HG03045 (cell line): Measurements from ENCODE around the gene ABHD6.
"Not testable (repeated sequence)": the region's sequence is repeated elsewhere in the genome, so short reads cannot be mapped to it uniquely, and the experiment has no call there.

Experiments used
- ATAC-seq: cut with Tn5 transposase; IDR thresholded peaks from one replicate; pipeline ENCODE4 v1.9.1; 2021; ENCODE audit warnings: mild to moderate bottlenecking, moderate library complexity; ENCODE audit not compliant: unreplicated experiment

The ABHD6 gene

DNA sequence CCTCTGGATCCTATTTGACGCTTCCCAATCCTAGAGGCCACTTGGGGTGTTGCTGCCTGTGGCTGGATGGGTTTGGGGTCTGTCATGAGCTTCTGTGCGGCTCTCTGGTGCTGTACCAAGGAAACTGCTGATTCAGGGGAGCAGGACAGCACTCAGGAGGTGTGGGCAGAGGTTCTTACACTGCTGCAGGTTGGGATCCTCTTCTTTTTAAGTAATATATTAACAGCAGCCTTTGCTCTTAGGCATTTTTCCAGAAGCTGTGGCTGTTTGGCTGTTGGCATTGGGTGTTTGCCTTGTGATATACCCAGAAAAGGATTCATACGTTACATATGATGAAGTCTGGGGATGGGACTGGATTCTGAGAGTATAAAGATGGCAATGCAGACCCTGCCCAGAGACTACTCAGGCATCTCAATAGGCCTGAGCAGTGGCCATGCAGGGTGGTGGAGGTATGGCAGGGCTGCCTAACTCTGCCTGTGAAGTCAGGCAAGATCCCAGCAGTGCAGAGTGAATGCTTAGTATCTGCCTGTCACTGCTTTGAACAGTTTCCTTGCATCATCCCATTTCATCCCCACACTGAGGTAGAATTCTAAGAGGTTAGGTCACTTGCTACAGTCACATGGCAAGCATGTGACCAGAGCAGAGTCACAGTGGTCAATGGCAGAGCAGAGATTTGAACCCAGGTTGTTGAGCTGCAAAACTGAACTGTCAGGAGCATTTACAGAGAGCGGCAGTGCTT lies 3.9 kb downstream of the ABHD6 start:
- ATAC-seq: no peak

DNA sequence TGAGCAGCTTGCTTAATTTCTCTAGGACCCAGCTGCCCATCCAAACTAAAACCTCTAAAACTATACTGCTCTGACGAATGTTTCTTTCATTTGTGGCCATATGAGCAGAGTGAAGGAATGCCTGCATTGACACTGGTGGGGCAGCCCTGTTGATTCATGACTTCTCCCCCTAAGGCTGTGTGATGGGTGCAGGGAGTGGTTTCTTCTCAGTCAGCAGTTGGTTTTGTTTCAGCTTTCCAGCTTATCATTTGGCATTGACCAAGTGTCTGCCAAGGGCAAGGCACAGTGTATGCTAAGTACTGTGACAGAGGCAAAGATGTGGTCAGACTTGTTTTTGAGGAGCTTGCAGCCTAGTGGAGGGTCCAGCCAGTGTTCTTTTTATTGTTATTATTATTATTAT lies 4.7 kb downstream of the ABHD6 start:
- ATAC-seq: no peak

DNA sequence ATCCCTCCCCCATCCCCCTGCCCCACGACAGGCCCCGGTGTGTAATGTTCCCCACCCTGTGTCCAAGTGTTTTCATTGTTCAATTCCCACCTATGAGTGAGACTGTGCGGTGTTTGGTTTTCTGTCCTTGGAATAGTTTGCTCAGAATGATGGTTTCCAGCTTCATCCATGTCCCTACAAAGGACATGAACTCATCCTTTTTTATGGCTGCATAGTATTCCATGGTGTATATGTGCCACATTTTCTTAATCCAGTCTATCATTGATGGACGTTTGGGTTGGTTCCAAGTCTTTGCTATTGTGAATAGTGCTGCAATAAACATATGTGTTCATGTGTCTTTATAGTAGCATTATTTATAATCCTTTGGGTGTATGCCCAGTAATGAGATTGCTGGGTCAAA lies 5.3 kb downstream of the ABHD6 start:
- not testable (repeated sequence) for ATAC-seq

DNA sequence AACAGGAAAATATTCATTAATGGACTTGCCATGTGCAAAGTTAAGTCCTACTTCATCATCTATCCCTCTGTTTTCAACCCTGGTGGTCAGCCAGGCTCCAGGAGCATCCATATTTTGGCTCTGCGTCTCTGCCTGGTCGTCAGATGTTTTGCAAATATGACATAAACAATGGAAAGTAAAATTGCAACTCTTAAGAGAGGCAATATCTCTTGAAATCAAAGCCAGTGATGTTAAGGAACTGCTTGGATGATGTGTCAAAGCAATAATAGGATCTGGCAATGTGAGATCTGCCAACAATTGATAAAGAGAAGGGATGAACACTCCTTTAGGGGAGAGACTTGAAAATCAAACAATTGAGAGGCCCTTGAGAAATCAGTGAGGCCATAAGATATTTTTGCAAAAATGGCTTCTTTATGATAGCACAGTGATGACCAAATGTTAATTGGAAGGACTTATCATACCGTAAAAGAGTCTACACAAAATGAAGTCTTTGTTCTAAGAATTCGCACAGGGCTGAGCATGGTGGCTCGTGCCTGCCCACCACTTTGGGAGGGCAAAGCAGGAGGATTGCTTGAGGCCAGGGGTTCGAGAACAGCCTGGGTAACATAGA lies 6.5 kb downstream of the ABHD6 start:
- no peak for ATAC-seq

DNA sequence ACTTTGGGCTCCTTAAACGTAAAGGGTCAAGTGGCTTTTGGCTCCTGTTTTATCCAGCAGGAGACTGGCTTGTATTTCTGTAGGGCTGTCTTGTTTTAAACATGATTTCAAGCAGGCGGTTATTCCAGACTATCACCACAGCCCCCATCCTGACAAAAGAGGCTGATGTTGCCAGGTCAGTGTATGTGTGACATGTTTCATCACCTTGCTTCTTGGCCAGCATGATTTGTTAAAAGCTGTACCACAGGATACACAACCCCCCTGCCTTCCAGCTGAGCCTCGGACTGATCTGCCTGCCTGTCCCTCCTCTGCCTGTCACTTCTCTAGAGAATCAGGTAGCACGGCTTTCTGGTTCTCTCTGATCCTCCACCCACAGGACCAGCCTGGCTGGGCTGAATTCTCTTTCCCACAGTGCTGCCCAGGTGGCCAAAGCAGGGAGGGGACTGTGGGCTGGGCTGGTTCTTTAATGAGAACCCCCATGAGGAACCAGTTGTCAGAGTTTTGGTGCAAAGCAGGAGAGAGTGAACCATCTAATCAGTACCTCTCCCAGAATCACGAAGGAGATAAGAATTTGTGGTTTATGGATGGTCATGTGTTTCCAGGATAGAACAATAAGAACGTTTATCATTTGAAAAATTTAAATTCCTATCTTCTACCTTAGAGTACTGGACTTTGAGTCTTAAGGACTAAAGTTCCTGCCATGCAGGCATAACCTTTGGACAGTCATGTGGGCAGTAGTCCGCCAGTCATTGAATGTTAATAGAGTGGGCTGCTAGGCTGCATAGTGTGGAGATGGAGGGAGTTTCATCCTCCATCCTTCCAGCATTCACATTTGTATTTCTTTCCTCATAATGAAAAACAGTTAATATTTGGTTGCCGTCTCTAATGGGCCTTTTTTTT lies 8.8 kb downstream of the ABHD6 start:
- ATAC-seq: no peak

DNA sequence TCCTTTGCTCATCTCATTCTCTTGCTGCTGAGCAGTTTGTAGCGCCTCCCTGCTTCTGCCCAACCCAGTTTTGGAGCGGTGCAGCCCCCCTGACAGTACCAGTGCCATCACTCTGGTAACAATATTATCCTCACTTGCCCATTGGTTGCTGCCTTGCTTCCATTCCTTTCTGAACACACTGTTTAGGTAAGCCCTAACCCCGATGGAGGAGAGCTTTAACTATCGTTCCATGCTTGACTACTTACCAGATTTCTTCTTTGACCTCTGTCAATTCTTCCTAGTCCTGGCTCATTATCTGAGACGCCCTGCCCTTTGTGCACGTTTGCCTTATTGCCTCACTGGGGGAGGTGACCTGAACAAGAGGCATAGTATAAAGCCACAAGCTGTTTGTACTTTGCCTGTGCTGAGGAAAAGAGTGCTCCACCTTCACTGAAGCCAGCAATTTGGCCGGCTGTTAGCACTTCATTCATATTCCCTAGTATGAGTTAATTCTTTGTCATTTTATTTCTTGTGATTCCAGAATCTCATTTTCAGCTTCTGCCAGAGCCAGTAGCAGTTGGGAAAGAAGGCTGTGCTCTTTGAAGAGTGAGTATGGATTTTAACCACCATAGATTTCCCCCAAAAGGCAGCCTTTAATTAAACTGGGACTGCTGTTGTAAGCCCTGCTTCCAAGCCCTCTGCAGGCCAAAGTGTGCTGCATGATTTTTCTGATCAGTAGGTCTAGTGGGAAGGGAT lies 11.9 kb downstream of the ABHD6 start:
- ATAC-seq: no peak

DNA sequence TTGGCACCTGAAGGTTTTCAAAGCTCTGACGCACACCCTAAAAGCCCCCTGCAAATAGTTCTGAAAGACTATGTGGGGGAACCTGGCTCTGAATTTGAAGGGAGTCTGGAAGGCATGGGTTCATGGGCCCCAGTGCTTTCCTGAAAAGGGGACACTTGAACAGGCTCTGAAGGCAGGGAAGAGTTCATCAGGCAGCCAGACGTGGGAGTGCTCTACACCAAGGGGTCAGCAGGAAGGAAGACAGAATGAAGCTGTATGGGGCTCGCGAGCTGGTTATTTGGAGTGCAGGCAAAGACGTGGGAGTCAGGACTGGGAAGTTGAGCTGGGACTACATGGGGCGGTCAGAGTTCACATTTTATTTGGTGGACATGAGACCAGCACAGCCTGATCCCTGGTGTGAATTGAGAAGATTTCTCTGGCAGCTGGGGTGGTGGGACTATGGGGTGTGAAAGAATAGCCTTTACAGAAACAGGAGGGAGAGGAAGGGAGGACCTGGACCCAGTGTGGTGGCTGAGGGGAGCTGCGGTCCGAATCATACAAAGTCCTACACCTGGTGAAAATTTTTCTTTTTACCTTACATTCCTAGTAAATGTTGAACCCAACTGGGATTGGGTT lies 12.6 kb downstream of the ABHD6 start:
- ATAC-seq: no peak

DNA sequence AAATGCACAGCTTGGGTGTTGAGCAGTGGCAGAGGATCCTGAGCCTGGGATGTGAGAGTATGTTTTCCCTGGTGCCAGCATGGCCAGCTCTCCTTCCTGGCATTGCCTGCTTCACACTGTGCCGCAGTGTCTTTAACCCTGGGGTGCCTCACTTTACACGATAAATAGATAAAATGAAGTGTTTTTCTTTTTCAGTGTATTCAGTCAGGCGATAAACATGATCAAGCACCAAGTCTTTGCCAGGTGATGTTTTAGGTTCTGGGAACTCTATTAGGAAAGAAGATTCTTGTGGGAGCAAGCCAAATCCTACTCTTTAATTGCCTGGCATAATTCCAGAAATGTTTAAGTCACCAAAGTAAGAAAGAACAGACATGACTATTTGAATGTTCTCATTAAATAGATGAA lies 14.0 kb downstream of the ABHD6 start:
- ATAC-seq: no peak

DNA sequence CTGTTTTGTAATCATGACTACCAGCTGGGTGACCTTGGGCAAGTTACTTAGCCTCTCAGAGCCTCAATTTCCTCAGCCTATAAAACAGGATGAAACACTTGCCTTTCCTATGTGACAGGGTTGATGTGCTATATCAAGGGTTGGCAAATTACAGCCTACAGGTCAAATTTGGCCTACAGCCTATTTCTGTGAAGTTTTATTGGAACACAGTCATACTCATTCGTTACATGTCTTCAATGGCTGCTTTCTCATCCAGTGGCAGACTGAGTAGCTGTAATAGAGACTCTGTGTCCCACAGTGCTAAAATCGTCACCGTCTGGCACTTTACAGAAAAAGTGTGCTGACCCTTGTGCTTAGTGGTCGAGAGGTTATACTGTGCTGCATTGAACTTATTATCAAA lies 16.6 kb downstream of the ABHD6 start:
- ATAC-seq: no peak

DNA sequence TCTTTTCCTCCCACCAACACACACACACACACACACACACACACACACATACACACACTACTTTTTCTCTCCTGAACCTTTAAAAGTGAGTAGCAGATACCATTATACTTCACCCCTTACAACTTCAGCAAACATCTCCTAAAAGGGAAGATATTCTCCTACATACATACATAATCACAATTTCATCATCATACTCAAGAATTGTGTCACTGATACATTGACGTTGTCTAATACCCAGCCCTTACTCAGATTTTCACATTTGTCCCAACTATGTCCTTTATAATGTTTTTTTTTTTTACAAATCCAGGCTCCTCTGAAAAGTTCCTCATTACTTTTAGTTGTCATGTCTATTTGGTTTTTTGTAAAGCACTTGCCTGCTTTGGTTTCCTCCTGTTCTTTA lies 18.5 kb downstream of the ABHD6 start:
- no peak for ATAC-seq

DNA sequence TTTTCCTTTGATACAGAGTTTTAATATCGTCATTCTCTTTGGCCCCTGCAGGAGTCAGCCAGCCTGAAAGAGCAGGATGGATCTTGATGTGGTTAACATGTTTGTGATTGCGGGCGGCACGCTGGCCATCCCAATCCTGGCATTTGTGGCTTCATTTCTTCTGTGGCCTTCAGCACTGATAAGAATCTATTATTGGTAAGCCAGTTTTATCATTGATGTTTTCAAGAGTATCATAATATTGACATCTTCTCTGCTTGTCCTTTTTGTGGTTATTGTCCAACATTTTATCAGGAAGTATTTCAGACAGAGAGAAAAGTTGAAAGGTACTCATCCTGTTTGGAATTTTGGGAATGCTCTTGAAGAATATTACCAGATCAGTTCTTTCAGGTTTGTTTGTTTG lies 18.9 kb downstream of the ABHD6 start:
- no peak for ATAC-seq

DNA sequence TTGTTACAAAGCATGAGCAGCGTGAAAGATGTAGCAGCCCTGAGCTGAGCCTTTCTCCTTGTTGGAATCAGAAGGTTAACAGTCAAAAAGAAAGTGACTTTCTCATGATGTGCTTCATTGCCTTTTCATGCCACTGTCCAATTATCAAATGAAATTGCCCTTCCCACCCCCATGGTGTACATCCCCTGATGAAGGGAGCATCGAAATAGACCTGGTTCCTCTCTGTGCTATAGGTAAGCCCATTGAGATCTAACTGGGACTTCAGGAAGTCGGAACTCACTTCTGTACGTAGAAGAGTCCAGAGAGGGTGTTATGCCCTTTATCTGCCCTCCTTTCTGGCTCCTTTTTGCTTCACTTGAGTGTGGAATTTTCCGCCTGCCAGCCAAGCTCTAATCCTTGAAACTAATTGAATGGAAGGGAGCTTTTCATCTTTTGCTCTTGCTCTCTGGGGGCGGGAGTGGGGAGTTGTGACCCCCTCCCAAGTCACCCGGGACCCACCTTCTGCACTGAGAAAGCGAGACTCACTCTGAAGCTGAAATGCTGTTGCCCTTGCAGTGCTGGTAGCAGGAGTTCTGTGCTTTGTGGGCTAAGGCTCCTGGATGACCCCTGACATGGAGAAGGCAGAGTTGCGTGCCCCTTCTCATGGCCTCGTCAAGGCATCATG lies 20.9 kb downstream of the ABHD6 start:
- no peak for ATAC-seq

DNA sequence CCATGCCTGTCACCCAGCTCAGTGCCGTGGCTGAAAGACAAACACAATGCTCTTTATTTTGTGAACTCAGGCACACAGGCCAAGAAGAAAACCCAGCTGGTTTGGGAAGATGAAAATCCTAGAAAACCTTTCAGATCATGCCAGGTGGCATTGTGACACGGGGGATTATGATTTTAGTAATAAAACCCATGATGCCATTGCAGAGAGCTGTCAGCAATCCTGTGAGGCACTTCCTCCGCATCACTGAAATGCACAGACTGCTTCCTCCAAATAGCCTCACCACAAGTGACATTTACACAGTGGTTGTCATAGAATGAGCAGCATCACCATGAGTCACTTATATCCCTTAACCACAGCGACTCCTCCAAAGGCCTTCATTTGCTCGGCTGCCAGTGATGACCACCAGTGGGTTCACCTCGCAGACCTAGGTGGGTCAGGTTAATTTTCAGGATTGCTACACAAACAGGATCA lies 22.7 kb downstream of the ABHD6 start:
- ATAC-seq: no peak

DNA sequence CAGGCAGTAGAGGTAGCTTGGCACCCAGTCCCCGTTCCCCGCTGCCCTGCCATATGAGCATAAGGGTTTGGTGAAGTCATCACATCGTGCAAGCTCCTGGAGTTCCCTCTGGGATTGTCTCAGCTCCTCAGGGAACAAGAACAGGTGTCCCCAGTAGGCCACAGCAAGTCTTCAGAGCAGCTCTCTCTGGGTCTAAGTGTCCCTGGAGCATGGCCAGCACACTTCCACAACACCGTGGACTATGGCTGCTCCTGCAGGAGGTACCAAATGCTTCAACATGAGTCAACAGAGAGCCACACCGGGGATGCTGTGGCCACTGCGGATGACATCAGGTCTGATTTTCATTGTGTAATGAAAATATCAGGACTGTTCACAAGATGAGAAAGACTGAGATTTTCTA lies 23.1 kb downstream of the ABHD6 start:
- ATAC-seq: no peak

DNA sequence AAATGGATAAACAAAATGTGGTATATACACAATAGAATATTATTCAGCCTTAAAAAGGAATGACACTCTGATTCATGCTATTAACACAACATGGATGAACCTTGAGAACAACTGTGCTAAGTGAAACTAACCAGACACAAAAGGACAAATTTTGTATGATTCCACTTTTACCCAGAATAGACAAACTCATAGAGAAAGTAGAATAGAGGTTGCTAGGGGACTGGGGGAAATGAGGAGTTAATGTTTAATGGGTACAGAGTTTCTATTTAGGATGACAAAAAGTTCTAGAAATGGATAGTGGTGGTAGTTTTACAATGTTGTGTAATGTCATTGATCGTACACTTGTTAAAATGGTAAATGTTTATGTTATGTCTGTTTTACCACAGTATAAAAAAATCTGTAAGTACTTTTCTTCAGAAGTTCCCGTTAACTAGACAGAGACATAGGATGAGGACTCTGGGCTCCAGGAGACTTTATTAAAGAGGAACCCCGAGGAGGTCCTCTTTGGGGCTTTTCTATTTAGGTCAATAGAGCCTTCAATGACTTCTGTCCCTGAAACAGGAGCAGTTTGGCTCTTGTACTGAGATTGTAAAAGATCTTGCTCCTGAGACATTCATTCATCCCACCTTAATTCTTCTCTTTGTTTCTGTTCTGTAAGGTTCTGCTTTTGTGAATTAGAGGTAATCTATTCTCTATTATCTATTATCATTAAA lies 24.5 kb downstream of the ABHD6 start:
- ATAC-seq: no peak

DNA sequence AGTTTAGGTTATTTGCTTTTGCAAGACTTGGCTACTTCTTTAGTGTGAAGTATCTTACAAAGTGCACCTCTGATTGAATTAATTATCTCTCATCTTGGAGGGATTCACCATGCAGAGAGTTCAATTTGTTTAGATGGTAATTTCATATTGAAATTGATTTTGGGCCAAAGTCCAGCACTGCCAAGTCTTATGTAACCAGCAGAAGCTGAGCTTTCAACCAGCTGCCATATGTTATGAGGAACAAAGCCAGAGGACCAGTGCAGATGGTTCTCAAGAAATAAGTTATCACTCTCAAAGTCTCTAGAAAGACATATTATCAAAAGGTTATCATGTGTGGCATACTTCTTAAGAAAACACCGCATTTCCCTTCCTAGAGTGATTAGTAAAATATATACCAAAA lies 29.0 kb downstream of the ABHD6 start:
- ATAC-seq: no peak

DNA sequence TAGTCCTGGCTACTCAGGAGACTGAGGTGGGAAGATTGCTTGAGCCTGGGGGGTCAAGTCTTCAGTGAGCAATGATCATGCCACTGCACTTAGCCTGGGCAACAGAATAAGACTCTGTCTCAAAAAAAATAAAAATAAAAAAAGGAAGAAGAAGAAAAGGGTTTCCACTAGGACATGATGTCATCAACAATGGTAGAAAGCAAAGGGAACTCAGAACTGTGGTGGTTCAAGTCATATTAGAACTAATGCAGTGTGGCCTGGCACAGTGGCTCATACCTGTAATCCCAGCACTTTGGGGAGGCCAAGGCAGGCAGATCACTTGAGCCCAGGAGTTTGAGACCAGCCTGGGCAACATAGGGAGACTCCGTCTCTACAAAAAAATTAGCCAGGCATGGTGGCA lies 30.0 kb downstream of the ABHD6 start:
- not testable (repeated sequence) for ATAC-seq

DNA sequence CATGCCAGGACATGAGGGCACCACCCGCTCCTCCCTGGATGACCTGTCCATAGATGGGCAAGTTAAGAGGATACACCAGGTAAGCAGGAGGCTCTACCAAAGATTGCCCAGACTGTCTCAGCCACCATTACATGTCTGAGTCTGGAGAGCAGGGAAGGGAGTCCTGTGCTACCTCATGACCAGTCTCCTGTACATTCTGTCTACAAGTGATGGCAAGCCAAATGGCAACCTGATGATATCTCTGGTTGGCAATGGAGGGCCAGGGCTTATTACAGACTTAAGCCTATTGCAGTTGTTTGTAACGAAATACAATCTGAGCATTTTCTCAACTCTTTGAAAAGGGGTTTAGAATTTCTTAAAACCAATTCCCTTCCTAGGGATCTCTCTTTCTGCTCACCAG lies 31.8 kb downstream of the ABHD6 start:
- ATAC-seq: no peak

DNA sequence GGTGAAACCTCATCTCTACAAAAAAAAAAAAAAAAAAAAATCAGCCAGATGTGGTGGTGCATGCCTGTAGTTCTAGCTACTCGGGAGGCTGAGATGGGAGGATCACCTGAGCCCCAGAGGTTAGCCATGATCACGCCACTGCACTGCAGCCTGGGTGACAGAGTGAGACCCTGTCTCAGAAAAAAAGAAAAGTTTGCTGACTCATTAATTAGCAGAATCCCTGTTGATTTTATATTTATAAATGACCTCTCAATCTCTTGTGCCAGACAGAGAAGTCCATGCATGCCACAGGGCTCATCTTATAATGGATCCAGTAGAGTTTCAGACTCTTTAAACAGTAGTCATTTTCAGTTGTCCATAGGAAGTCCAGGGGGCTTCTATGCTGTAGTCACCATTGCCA lies 32.9 kb downstream of the ABHD6 start:
- no peak for ATAC-seq
